WTC11 (cell line): ENCODE results near the gene IL16. TPM values are rescaled to one million over a fixed set of nuclear protein-coding genes. Genes with fewer than 3 reads are reported as not detected.

Experiments used
- ATAC-seq: fragments of 200-7000 bp; cut with Tn5 transposase; 2 replicates; pipeline ENCODE4 v1.10.0; 2021; ENCODE audit warnings: mild to moderate bottlenecking, moderate library complexity
- CTCF ChIA-PET: fragments of 300-600 bp; sonication (Branson Sonifier 250); formaldehyde crosslinking; loops from one replicate; lab custom pipeline; 2021; ENCODE audit warnings: antibody characterized with exemption; lab: Charles Lee
- POLR2A ChIA-PET: fragments of 350-600 bp; sonication (Branson Sonifier 250); formaldehyde crosslinking; loops from one replicate; lab custom pipeline; 2021; ENCODE audit warnings: antibody characterized with exemption; lab: Charles Lee
- DNase-seq: peaks from one replicate; pipeline ENCODE4 v3.0.0; 2021; ENCODE audit warnings: low spot score
- H3K27ac Mint-ChIP-seq: 2 replicates; pipeline ENCODE4 v1.8.0; 2021; ENCODE audit warnings: mixed read lengths
- H3K27me3 Mint-ChIP-seq: 2 replicates; pipeline ENCODE4 v1.8.0; 2021; ENCODE audit warnings: low read depth, mild to moderate bottlenecking, moderate library complexity, mixed read lengths
- H3K36me3 Mint-ChIP-seq: 2 replicates; pipeline ENCODE4 v1.8.0; 2021; ENCODE audit warnings: mixed read lengths
- H3K4me1 Mint-ChIP-seq: 2 replicates; pipeline ENCODE4 v1.8.0; 2022; ENCODE audit warnings: mixed read lengths
- H3K4me3 Mint-ChIP-seq: 2 replicates; pipeline ENCODE4 v1.8.0; 2021; ENCODE audit warnings: mild to moderate bottlenecking, moderate library complexity, mixed read lengths
- H3K9me3 Mint-ChIP-seq: 2 replicates; pipeline ENCODE4 v1.8.0; 2021; ENCODE audit warnings: mixed read lengths
- ETV6 ChIP-seq: sonication (generic); formaldehyde crosslinking; IDR thresholded peaks from 2 replicates; pipeline ENCODE4 v1.8.1; 2022; ENCODE audit warnings: mild to moderate bottlenecking, missing genetic modification reagents
- GRHL2 ChIP-seq: fragments of 250-450 bp; sonication (Bioruptor Pico); IDR thresholded peaks from 2 replicates; pipeline ENCODE4 v1.8.0; 2022; ENCODE audit warnings: mild to moderate bottlenecking, moderate library complexity; ENCODE audit not compliant: insufficient replicate concordance, severe bottlenecking
- JAZF1 ChIP-seq: fragments of 250-450 bp; sonication (Bioruptor Pico); IDR thresholded peaks from 2 replicates; pipeline ENCODE4 v1.9.0; 2021; ENCODE audit warnings: moderate library complexity, mild to moderate bottlenecking, inconsistent platforms
- NFE2L1 ChIP-seq: sonication (generic); formaldehyde crosslinking; IDR thresholded peaks from 2 replicates; pipeline ENCODE4 v1.8.1; 2023; ENCODE audit warnings: missing genetic modification reagents
- NFYB ChIP-seq: sonication (generic); formaldehyde crosslinking; conservative IDR thresholded peaks from 2 replicates; pipeline ENCODE4 v1.8.0; 2022; ENCODE audit warnings: low read depth, missing genetic modification reagents
- NR2C2 ChIP-seq: sonication (generic); formaldehyde crosslinking; IDR thresholded peaks from 2 replicates; pipeline ENCODE4 v1.8.0; 2022; ENCODE audit warnings: mild to moderate bottlenecking, missing genetic modification reagents
- NR3C1 ChIP-seq: sonication (generic); formaldehyde crosslinking; conservative IDR thresholded peaks from 2 replicates; pipeline ENCODE4 v1.8.1; 2023; ENCODE audit warnings: low read depth, mild to moderate bottlenecking, missing genetic modification reagents
- SMAD4 ChIP-seq: sonication (generic); formaldehyde crosslinking; IDR thresholded peaks from 2 replicates; pipeline ENCODE4 v1.8.0; 2022; ENCODE audit warnings: mild to moderate bottlenecking, missing genetic modification reagents
- SOX15 ChIP-seq: fragments of 250-450 bp; sonication (Bioruptor Pico); IDR thresholded peaks from 2 replicates; pipeline ENCODE4 v1.9.0; 2021; ENCODE audit warnings: mild to moderate bottlenecking
- TP53 ChIP-seq: sonication (generic); formaldehyde crosslinking; IDR thresholded peaks from 2 replicates; pipeline ENCODE4 v1.8.1; 2023; ENCODE audit warnings: mild to moderate bottlenecking, missing genetic modification reagents
- ZNF138 ChIP-seq: sonication (generic); formaldehyde crosslinking; conservative IDR thresholded peaks from 2 replicates; pipeline ENCODE4 v1.8.1; 2022; ENCODE audit warnings: mild to moderate bottlenecking, moderate library complexity, missing genetic modification reagents
- ZNF317 ChIP-seq: sonication (generic); formaldehyde crosslinking; IDR thresholded peaks from 2 replicates; pipeline ENCODE4 v1.8.1; 2023; ENCODE audit warnings: low read depth, mild to moderate bottlenecking, moderate library complexity, missing genetic modification reagents, borderline replicate concordance
- ZNF396 ChIP-seq: fragments of 250-450 bp; sonication (Bioruptor Pico); IDR thresholded peaks from 2 replicates; pipeline ENCODE4 v1.8.0; 2021; ENCODE audit warnings: mild to moderate bottlenecking, moderate library complexity, borderline replicate concordance
- total RNA-seq: library from RNA; stranded (reverse); gene quantifications from 3 replicates; pipeline ENCODE4 v1.2.3, GENCODE V29; 2021
- TF ChIP-seq, protein P1 (sequence below): sonication (generic); formaldehyde crosslinking; IDR thresholded peaks from 2 replicates; pipeline ENCODE4 v1.8.0; 2022; ENCODE audit warnings: mild to moderate bottlenecking, missing genetic modification reagents
- TF ChIP-seq, protein P2 (sequence below): fragments of 200-600 bp; IDR thresholded peaks from 2 replicates; pipeline ENCODE4 v1.8.0; 2022; ENCODE audit warnings: antibody characterized with exemption
- TF ChIP-seq, protein P3 (sequence below): fragments of 250-450 bp; sonication (Bioruptor Pico); IDR thresholded peaks from 2 replicates; pipeline ENCODE4 v1.9.0; 2021; ENCODE audit warnings: mild to moderate bottlenecking
- TF ChIP-seq, protein P4 (sequence below): sonication (generic); formaldehyde crosslinking; IDR thresholded peaks from 2 replicates; pipeline ENCODE4 v1.8.0; 2022; ENCODE audit warnings: missing genetic modification reagents
- TF ChIP-seq, protein P5 (sequence below): sonication (generic); formaldehyde crosslinking; IDR thresholded peaks from 2 replicates; pipeline ENCODE4 v1.8.1; 2023; ENCODE audit warnings: mild to moderate bottlenecking, missing genetic modification reagents

IL16 gene
- total RNA-seq, 1 experiment from 2014 or later = 0.61 TPM

DNA sequence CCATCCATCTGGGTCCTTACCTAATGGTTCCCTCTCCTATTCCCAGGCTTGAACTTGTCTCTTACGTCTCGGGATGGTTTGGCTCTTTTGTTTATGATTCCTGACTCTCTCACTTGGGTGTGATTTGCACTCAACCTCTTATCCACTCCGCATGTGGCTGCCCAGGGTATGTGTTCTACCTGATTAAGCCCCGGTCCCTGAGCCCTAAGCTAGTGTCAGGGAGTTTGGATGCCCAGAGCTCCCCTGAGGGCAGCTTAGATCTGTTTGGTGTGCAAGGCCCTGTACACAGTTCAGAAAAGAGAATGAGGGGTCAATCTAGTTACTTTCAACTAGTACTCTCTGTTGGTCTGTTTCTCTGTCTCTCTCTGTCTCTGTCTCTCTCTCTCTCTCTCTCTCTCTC is 143.2 kb downstream of the IL16 start (continued):
- TF ChIP-seq, protein P1, sequence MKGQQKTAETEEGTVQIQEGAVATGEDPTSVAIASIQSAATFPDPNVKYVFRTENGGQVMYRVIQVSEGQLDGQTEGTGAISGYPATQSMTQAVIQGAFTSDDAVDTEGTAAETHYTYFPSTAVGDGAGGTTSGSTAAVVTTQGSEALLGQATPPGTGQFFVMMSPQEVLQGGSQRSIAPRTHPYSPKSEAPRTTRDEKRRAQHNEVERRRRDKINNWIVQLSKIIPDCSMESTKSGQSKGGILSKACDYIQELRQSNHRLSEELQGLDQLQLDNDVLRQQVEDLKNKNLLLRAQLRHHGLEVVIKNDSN (CRISPR knock-in tag) = no peak
- TF ChIP-seq SOX15 = no peak

DNA sequence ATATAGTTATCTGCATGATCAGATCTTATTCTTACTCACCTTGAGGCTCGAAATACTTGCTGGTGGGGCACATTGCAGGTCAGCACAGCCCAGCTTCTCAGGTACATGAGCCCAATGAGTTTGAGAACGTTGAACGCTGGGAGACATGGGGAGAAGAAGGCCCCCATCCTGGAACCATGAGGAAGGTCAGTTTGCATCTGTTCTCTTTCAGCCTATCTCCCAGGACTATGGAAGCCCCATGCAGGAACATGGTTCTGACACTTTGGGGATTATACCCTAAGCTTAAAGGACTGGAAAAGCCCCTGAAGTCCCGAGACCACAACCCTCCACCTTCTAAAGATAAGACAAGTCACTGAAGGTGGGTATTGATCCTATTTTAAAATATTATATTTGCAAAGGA is 144.7 kb downstream of the IL16 start:
- Mint-ChIP-seq H3K27me3 (no peaks in the 10 kb centered on the region), H3K4me1 (no peaks in the 10 kb centered on the region), H3K36me3 (no peaks in the 10 kb centered on the region), H3K27ac (no peak overlapping the region), H3K9me3 (0 out of 2 replicates have a peak, but pooled peaks cover 3% of the 10 kb centered on the region), H3K4me3 (no peak overlapping the region)
- DNase-seq (no peak), ATAC-seq (no peak)
- TF ChIP-seq NR2C2 (CRISPR knock-in tag) (no peak), ZNF138 (no peak), ETV6 (CRISPR knock-in tag) (no peak), ZNF317 (CRISPR knock-in tag) (no peak), SOX15 (no peak), NFE2L1 (CRISPR knock-in tag) (no peak), NR3C1 (CRISPR knock-in tag) (no peak), JAZF1 (CRISPR knock-in tag) (no peak), SMAD4 (CRISPR knock-in tag) (no peak), GRHL2 (CRISPR knock-in tag) (no peak), TP53 (CRISPR knock-in tag) (no peak), ZNF396 (CRISPR knock-in tag) (no peak), NFYB (CRISPR knock-in tag) (no peak)
- TF ChIP-seq, protein P2, sequence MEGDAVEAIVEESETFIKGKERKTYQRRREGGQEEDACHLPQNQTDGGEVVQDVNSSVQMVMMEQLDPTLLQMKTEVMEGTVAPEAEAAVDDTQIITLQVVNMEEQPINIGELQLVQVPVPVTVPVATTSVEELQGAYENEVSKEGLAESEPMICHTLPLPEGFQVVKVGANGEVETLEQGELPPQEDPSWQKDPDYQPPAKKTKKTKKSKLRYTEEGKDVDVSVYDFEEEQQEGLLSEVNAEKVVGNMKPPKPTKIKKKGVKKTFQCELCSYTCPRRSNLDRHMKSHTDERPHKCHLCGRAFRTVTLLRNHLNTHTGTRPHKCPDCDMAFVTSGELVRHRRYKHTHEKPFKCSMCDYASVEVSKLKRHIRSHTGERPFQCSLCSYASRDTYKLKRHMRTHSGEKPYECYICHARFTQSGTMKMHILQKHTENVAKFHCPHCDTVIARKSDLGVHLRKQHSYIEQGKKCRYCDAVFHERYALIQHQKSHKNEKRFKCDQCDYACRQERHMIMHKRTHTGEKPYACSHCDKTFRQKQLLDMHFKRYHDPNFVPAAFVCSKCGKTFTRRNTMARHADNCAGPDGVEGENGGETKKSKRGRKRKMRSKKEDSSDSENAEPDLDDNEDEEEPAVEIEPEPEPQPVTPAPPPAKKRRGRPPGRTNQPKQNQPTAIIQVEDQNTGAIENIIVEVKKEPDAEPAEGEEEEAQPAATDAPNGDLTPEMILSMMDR = no peak
- TF ChIP-seq, protein P3, sequence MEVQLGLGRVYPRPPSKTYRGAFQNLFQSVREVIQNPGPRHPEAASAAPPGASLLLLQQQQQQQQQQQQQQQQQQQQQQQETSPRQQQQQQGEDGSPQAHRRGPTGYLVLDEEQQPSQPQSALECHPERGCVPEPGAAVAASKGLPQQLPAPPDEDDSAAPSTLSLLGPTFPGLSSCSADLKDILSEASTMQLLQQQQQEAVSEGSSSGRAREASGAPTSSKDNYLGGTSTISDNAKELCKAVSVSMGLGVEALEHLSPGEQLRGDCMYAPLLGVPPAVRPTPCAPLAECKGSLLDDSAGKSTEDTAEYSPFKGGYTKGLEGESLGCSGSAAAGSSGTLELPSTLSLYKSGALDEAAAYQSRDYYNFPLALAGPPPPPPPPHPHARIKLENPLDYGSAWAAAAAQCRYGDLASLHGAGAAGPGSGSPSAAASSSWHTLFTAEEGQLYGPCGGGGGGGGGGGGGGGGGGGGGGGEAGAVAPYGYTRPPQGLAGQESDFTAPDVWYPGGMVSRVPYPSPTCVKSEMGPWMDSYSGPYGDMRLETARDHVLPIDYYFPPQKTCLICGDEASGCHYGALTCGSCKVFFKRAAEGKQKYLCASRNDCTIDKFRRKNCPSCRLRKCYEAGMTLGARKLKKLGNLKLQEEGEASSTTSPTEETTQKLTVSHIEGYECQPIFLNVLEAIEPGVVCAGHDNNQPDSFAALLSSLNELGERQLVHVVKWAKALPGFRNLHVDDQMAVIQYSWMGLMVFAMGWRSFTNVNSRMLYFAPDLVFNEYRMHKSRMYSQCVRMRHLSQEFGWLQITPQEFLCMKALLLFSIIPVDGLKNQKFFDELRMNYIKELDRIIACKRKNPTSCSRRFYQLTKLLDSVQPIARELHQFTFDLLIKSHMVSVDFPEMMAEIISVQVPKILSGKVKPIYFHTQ = no peak
- TF ChIP-seq, protein P4, sequence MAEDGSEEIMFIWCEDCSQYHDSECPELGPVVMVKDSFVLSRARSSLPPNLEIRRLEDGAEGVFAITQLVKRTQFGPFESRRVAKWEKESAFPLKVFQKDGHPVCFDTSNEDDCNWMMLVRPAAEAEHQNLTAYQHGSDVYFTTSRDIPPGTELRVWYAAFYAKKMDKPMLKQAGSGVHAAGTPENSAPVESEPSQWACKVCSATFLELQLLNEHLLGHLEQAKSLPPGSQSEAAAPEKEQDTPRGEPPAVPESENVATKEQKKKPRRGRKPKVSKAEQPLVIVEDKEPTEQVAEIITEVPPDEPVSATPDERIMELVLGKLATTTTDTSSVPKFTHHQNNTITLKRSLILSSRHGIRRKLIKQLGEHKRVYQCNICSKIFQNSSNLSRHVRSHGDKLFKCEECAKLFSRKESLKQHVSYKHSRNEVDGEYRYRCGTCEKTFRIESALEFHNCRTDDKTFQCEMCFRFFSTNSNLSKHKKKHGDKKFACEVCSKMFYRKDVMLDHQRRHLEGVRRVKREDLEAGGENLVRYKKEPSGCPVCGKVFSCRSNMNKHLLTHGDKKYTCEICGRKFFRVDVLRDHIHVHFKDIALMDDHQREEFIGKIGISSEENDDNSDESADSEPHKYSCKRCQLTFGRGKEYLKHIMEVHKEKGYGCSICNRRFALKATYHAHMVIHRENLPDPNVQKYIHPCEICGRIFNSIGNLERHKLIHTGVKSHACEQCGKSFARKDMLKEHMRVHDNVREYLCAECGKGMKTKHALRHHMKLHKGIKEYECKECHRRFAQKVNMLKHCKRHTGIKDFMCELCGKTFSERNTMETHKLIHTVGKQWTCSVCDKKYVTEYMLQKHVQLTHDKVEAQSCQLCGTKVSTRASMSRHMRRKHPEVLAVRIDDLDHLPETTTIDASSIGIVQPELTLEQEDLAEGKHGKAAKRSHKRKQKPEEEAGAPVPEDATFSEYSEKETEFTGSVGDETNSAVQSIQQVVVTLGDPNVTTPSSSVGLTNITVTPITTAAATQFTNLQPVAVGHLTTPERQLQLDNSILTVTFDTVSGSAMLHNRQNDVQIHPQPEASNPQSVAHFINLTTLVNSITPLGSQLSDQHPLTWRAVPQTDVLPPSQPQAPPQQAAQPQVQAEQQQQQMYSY (CRISPR knock-in tag) = no peak
- TF ChIP-seq, protein P5, sequence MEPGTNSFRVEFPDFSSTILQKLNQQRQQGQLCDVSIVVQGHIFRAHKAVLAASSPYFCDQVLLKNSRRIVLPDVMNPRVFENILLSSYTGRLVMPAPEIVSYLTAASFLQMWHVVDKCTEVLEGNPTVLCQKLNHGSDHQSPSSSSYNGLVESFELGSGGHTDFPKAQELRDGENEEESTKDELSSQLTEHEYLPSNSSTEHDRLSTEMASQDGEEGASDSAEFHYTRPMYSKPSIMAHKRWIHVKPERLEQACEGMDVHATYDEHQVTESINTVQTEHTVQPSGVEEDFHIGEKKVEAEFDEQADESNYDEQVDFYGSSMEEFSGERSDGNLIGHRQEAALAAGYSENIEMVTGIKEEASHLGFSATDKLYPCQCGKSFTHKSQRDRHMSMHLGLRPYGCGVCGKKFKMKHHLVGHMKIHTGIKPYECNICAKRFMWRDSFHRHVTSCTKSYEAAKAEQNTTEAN (CRISPR knock-in tag) = no peak
- ChIA-PET CTCF (interaction anchor here (1.1 kb wide), 1 partner anchor 75 kb away, joined by 4 read pairs; no protein-coding TSS in a partner anchor), POLR2A (no interaction called here)
